SK-N-SH (cell line): ENCODE data around the gene MCF2L. TPM values are rescaled to one million over a fixed set of nuclear protein-coding genes. Genes with fewer than 3 reads are reported as not detected.

Experiments used
- CTCF ChIA-PET: fragments of 300-600, 350-600 bp; formaldehyde crosslinking; extraction: SDS; loops from one replicate; lab custom pipeline; 2021; lab: Yijun Ruan, JAX
- POLR2A ChIA-PET: fragments of 350-600 bp; sonication (Branson Sonifier 250); formaldehyde crosslinking; extraction: SDS; loops from one replicate; lab custom pipeline; 2020; ENCODE audit warnings: antibody characterized with exemption, inconsistent platforms; lab: Yijun Ruan, JAX
- DNase-seq: peaks from one replicate; pipeline ENCODE4 v3.0.0; 2012
- H2AFZ ChIP-seq: fragments of 200-600 bp; sonication (generic); 2 replicates; pipeline ENCODE4 v1.8.1; 2016; ENCODE audit warnings: antibody characterized with exemption, mild to moderate bottlenecking, low read depth
- H3F3A ChIP-seq: fragments of 200-600 bp; sonication (generic); replicated peaks from 2 replicates; pipeline ENCODE3; 2016; ENCODE audit warnings: antibody characterized with exemption, mild to moderate bottlenecking; ENCODE audit not compliant: insufficient read depth
- H3K27ac ChIP-seq, 2 experiments: fragments of 200-500 bp in 1 of 2; fragments of 200-600 bp in 1 of 2; sonication (Bioruptor generic) in 1 of 2; sonication (generic), shearing (Covaris generic) in 1 of 2; 2 replicates each; pipeline versions ENCODE4 v1.5.1 to v1.6.1; 2014 to 2016; ENCODE audit warnings: low read depth in 2 of 2, inconsistent platforms in 1 of 2, low read length in 1 of 2, mild to moderate bottlenecking in 1 of 2, mixed read lengths in 1 of 2
- H3K27me3 ChIP-seq: fragments of 200-600 bp; sonication (generic), shearing (Covaris generic); 2 replicates; pipeline ENCODE4 v1.6.1; 2016; ENCODE audit warnings: mixed run types; ENCODE audit not compliant: insufficient read depth
- H3K36me3 ChIP-seq, 2 experiments: fragments of 200-500 bp in 1 of 2; fragments of 200-600 bp in 1 of 2; sonication (Bioruptor generic) in 1 of 2; sonication (generic) in 1 of 2; replicated peaks in 1 of 2; 2 replicates each; pipeline versions ENCODE3 to v1.5.1; 2014 to 2016; ENCODE audit warnings: low read length in 1 of 2, mild to moderate bottlenecking in 1 of 2; ENCODE audit not compliant: insufficient read depth in 2 of 2, control insufficient read depth in 1 of 2
- H3K4me1 ChIP-seq, 2 experiments: fragments of 200-500 bp in 1 of 2; fragments of 200-600 bp in 1 of 2; sonication (Bioruptor generic) in 1 of 2; sonication (generic), shearing (Covaris generic) in 1 of 2; 2 replicates each; pipeline versions ENCODE4 v1.5.1 to v1.6.1; 2014 to 2016; ENCODE audit warnings: low read depth in 1 of 2, low read length in 1 of 2, mixed run types in 1 of 2; ENCODE audit not compliant: insufficient read depth in 2 of 2, control insufficient read depth in 1 of 2
- H3K4me2 ChIP-seq: fragments of 200-600 bp; sonication (generic), shearing (Covaris generic); 2 replicates; pipeline ENCODE4 v1.6.1; 2017; ENCODE audit warnings: mixed run types
- H3K4me3 ChIP-seq, 2 experiments: fragments of 200-500 bp in 1 of 2; fragments of 200-600 bp in 1 of 2; sonication (Bioruptor generic) in 1 of 2; sonication (generic), shearing (Covaris generic) in 1 of 2; 2 replicates each; pipeline versions ENCODE4 v1.5.1 to v1.8.1; 2014 to 2016; ENCODE audit warnings: low read depth in 2 of 2, inconsistent platforms in 1 of 2, low read length in 1 of 2, mild to moderate bottlenecking in 1 of 2, mixed read lengths in 1 of 2, moderate library complexity in 1 of 2
- H3K79me2 ChIP-seq: fragments of 200-600 bp; sonication (generic); 2 replicates; pipeline ENCODE4 v1.8.1; 2017; ENCODE audit warnings: mild to moderate bottlenecking; ENCODE audit not compliant: insufficient read depth
- H3K9ac ChIP-seq: fragments of 200-600 bp; sonication (generic); 2 replicates; pipeline ENCODE4 v1.6.1; 2017; ENCODE audit warnings: mixed run types
- H3K9me2 ChIP-seq: fragments of 200-600 bp; sonication (generic); 2 replicates; pipeline ENCODE4 v1.6.1; 2017; ENCODE audit warnings: mixed run types
- H3K9me3 ChIP-seq: fragments of 200-600 bp; sonication (generic); 2 replicates; pipeline ENCODE4 v1.6.1; 2017; ENCODE audit warnings: mixed run types, mild to moderate bottlenecking, moderate library complexity
- H4K20me1 ChIP-seq: fragments of 200-600 bp; sonication (generic); 2 replicates; pipeline ENCODE4 v1.6.1; 2017; ENCODE audit warnings: mild to moderate bottlenecking, mixed run types; ENCODE audit not compliant: insufficient read depth
- CHD2 ChIP-seq: fragments of 150-350 bp; IDR thresholded peaks from 2 replicates; pipeline ENCODE4 v1.6.1; 2018; ENCODE audit warnings: low read length; ENCODE audit not compliant: partially characterized antibody
- ELF1 ChIP-seq: IDR thresholded peaks from 2 replicates; pipeline ENCODE4 v1.4.0; 2012
- FOXJ3 ChIP-seq: sonication (generic); formaldehyde crosslinking; IDR thresholded peaks from 2 replicates; pipeline ENCODE4 v1.5.1; 2020; ENCODE audit warnings: mild to moderate bottlenecking, missing genetic modification reagents
- GABPA ChIP-seq: IDR thresholded peaks from 2 replicates; pipeline ENCODE4 v1.4.0; 2012; ENCODE audit warnings: low read depth, mild to moderate bottlenecking
- GATA2 ChIP-seq: sonication (generic); formaldehyde crosslinking; IDR thresholded peaks from 2 replicates; pipeline ENCODE4 v1.5.0; 2020; ENCODE audit warnings: mild to moderate bottlenecking, missing genetic modification reagents
- NFIC ChIP-seq: IDR thresholded peaks from 2 replicates; pipeline ENCODE4 v1.4.0; 2012; ENCODE audit warnings: borderline replicate concordance
- POLR2AphosphoS5 ChIP-seq: IDR thresholded peaks from 2 replicates; pipeline ENCODE4 v1.6.1; 2012; ENCODE audit warnings: low read depth, low read length
- RAD21 ChIP-seq: IDR thresholded peaks from 2 replicates; pipeline ENCODE4 v1.6.1; 2012; ENCODE audit warnings: mild to moderate bottlenecking, low read length
- RCOR1 ChIP-seq: fragments of 150-350 bp; IDR thresholded peaks from 2 replicates; pipeline ENCODE4 v1.6.1; 2017; ENCODE audit warnings: antibody characterized with exemption, low read length
- RFX5 ChIP-seq: IDR thresholded peaks from 2 replicates; pipeline ENCODE4 v1.6.1; 2012; ENCODE audit warnings: mild to moderate bottlenecking, improper control_type of control experiment, low read length
- SMC3 ChIP-seq: IDR thresholded peaks from 2 replicates; pipeline ENCODE4 v1.6.1; 2012; ENCODE audit warnings: low read depth, low read length, improper control_type of control experiment
- WGBS: methylation state at CpG from one replicate; pipeline ENCODE4 v1.1.6; 2017; ENCODE audit warnings: low lambda C conversion rate; 5-methylcytosine and 5-hydroxymethylcytosine counted together
- polyA plus RNA-seq, 3 experiments: library from polyadenylated mRNA; depleted of rRNA; stranded (reverse); fragments of >200 nt; gene quantifications; 2 replicates each; pipeline ENCODE4 v1.2.3, GENCODE V29; 2012
- TF ChIP-seq, protein P1 (sequence below): fragments of 200-600 bp; sonication (generic); IDR thresholded peaks from 2 replicates; pipeline ENCODE4 v1.6.1; 2017; ENCODE audit warnings: antibody characterized with exemption, mild to moderate bottlenecking, moderate library complexity
- TF ChIP-seq, protein P2 (sequence below): fragments of 150-350 bp; IDR thresholded peaks from 2 replicates; pipeline ENCODE4 v1.6.1; 2017; ENCODE audit warnings: antibody characterized with exemption, low read length, low read depth, borderline replicate concordance

The MCF2L gene
- polyA plus RNA-seq, 1 of the 3 experiments (the other 2 are of a cell fraction): 0.56 TPM

GRCh38 chr13:113001241-113002140 is 32.5 kb downstream of the MCF2L start (continued):
- TF ChIP-seq RCOR1 (peak; percentile 39; the same call in 1 of the 2 replicates), GATA2 (CRISPR knock-in tag) (peak; percentile 67), GABPA (no peak), ELF1 (no peak), POLR2AphosphoS5 (no peak), CHD2 (peak; percentile 70), FOXJ3 (CRISPR knock-in tag) (peak; percentile 44; the same call in 1 of the 2 replicates), RFX5 (0 out of 2 replicates have a peak, but pooled peaks have one; percentile 7)

- peak; percentile 92 for DNase-seq
- WGBS: 47% methylated on average over 5 of the region's 16 CpGs
- POLR2A ChIA-PET: interaction anchor here (2.7 to 4.2 kb wide), 2 partner anchors 20 to 33 kb away, joined by 21 to 34 read pairs; partner anchors contain the start of gene MCF2L
- H3K9me3 ChIP-seq: no peaks in the 10 kb centered on the region
- no peaks in the 10 kb centered on the region for H3F3A ChIP-seq
- no peaks in the 10 kb centered on the region for H3K9me2 ChIP-seq
- peak overlapping the region; percentile 46 to 52; a peak in 3 of 4 replicates for H3K4me3 ChIP-seq
- H3K4me1 ChIP-seq: peaks cover 0 to 47% of the 10 kb centered on the region in 2 experiments; a peak in 2 of 4 replicates
- H3K9ac ChIP-seq: no peak overlapping the region
- peak; percentile 50; the same call in 1 of the 2 replicates for TF ChIP-seq SMC3
- TF ChIP-seq, protein P1, sequence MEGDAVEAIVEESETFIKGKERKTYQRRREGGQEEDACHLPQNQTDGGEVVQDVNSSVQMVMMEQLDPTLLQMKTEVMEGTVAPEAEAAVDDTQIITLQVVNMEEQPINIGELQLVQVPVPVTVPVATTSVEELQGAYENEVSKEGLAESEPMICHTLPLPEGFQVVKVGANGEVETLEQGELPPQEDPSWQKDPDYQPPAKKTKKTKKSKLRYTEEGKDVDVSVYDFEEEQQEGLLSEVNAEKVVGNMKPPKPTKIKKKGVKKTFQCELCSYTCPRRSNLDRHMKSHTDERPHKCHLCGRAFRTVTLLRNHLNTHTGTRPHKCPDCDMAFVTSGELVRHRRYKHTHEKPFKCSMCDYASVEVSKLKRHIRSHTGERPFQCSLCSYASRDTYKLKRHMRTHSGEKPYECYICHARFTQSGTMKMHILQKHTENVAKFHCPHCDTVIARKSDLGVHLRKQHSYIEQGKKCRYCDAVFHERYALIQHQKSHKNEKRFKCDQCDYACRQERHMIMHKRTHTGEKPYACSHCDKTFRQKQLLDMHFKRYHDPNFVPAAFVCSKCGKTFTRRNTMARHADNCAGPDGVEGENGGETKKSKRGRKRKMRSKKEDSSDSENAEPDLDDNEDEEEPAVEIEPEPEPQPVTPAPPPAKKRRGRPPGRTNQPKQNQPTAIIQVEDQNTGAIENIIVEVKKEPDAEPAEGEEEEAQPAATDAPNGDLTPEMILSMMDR: peak; percentile 44
- TF ChIP-seq, protein P2, sequence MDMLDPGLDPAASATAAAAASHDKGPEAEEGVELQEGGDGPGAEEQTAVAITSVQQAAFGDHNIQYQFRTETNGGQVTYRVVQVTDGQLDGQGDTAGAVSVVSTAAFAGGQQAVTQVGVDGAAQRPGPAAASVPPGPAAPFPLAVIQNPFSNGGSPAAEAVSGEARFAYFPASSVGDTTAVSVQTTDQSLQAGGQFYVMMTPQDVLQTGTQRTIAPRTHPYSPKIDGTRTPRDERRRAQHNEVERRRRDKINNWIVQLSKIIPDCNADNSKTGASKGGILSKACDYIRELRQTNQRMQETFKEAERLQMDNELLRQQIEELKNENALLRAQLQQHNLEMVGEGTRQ: no peak
- TF ChIP-seq NFIC: no peak
- peak; percentile 73 for TF ChIP-seq RAD21
- H2AFZ ChIP-seq: no peak overlapping the region
- peak overlapping the region in 1 of 2 experiments; percentile 91; a peak in 2 of 4 replicates for H3K27ac ChIP-seq
- no peaks in the 10 kb centered on the region for H4K20me1 ChIP-seq
- no peaks in the 10 kb centered on the region for H3K36me3 ChIP-seq
- no peaks in the 10 kb centered on the region for H3K79me2 ChIP-seq
- CTCF ChIA-PET: interaction anchor here (0.6 to 3.7 kb wide), 24 partner anchors 10 to 103 kb away, joined by 3 to 70 read pairs (median 4); partner anchors contain the start of gene MCF2L
- H3K27me3 ChIP-seq: peaks cover 4% of the 10 kb centered on the region; the same call in 1 of the 2 replicates
- H3K4me2 ChIP-seq: peak overlapping the region; percentile 75
Observed at GRCh38 chr13:113002206-113002912, 33.3 kb downstream of the MCF2L start.
